HepG2 (cell line): ENCODE results near the gene PITPNM2. TPM values are rescaled to one million over a fixed set of nuclear protein-coding genes. Genes with fewer than 3 reads are reported as not detected.

ENCODE experiments used
- ATAC-seq: fragments of 200-7000 bp; cut with Tn5 transposase; 3 replicates; pipeline ENCODE4 v1.9.1; 2020; ENCODE audit warnings: mild to moderate bottlenecking, moderate library complexity
- BruUV-seq: library from RNA; stranded (reverse); fragments of 400-500 nt; replicated peaks from 2 replicates; lab custom pipeline; 2021; lab: Mats Ljungman, UMichigan
- CTCF ChIA-PET: fragments of 300-600 bp; formaldehyde crosslinking; extraction: SDS; loops from one replicate; lab custom pipeline; 2021; ENCODE audit warnings: low total read pairs, inconsistent platforms, low intra/inter-chr PET ratio; lab: Yijun Ruan, JAX
- POLR2A ChIA-PET: fragments of 350-600 bp; sonication (Branson Sonifier 250); formaldehyde crosslinking; loops from one replicate; lab custom pipeline; 2020; ENCODE audit warnings: antibody characterized with exemption, inconsistent platforms; lab: Yijun Ruan, JAX
- DNase-seq: peaks from one replicate; pipeline ENCODE4 v3.0.0-alpha.2; 2015; ENCODE audit warnings: low spot score
- FAIRE-seq: peaks from 3 replicates; lab custom pipeline; 2011; peaks lifted over from hg19 to GRCh38; lab: Jason Lieb, UNC
- H2AFZ ChIP-seq: one replicate; pipeline ENCODE4 v1.6.1; 2011; ENCODE audit warnings: low read length, inconsistent platforms
- H3K27ac ChIP-seq: fragments of 300-600 bp; 3 replicates; pipeline ENCODE4 v1.8.0; 2011; ENCODE audit warnings: mixed run types, mild to moderate bottlenecking, mixed read lengths, low read length, inconsistent platforms; ENCODE audit not compliant: insufficient read depth; ENCODE audit errors: extremely low read length
- H3K27me3 ChIP-seq, 2 experiments: fragments of 200-600 bp in 1 of 2; 2 replicates in 1 of 2; 3 replicates in 1 of 2; pipeline versions ENCODE4 v1.6.0 to v1.8.0; 2011; ENCODE audit warnings: low read length in 2 of 2, mild to moderate bottlenecking in 2 of 2, moderate library complexity in 2 of 2, inconsistent platforms in 1 of 2; ENCODE audit not compliant: insufficient read depth in 2 of 2, control insufficient read depth in 1 of 2
- H3K36me3 ChIP-seq, 2 experiments: fragments of 200-600 bp in 1 of 2; replicated peaks in 1 of 2; 2 replicates in 1 of 2; 3 replicates in 1 of 2; pipeline versions ENCODE4 v1.5.1 to v1.8.0; 2011; ENCODE audit warnings: low read length in 2 of 2, inconsistent platforms in 1 of 2; ENCODE audit not compliant: insufficient read depth in 2 of 2, control insufficient read depth in 1 of 2
- H3K4me1 ChIP-seq: 2 replicates; pipeline ENCODE4 v1.5.1; 2012; ENCODE audit warnings: low read length, inconsistent platforms; ENCODE audit not compliant: insufficient read depth
- H3K4me2 ChIP-seq: 2 replicates; pipeline ENCODE4 v1.6.0; 2011; ENCODE audit warnings: low read depth, low read length, inconsistent platforms
- H3K4me3 ChIP-seq, 3 experiments: fragments of 200-600 bp in 1 of 3; sonication (generic), shearing (Covaris generic) in 1 of 3; replicated peaks in 1 of 3; 2 replicates each; pipeline ENCODE4 v1.5.1; 2011 to 2016; ENCODE audit warnings: low read length in 3 of 3, inconsistent platforms in 2 of 3, low read depth in 2 of 3, mild to moderate bottlenecking in 2 of 3, control low read depth in 1 of 3, mixed read lengths in 1 of 3; ENCODE audit not compliant: insufficient read depth in 1 of 3
- H3K79me2 ChIP-seq: one replicate; pipeline ENCODE4 v1.6.1; 2011; ENCODE audit warnings: low read length, inconsistent platforms; ENCODE audit not compliant: insufficient read depth
- H3K9ac ChIP-seq: 2 replicates; pipeline ENCODE4 v1.6.0; 2011; ENCODE audit warnings: mild to moderate bottlenecking, low read depth, low read length, inconsistent platforms; ENCODE audit not compliant: insufficient read depth
- H3K9me3 ChIP-seq: 2 replicates; pipeline ENCODE4 v1.5.1; 2012; ENCODE audit warnings: mild to moderate bottlenecking, low read length
- H4K20me1 ChIP-seq: 2 replicates; pipeline ENCODE4 v1.6.0; 2011; ENCODE audit warnings: inconsistent platforms, mild to moderate bottlenecking, low read length, moderate library complexity; ENCODE audit not compliant: insufficient read depth
- ATF1 ChIP-seq: IDR thresholded peaks from 2 replicates; pipeline ENCODE4 v1.6.1; 2016; ENCODE audit warnings: mild to moderate bottlenecking, control low read depth
- CEBPB ChIP-seq: IDR thresholded peaks from 2 replicates; pipeline ENCODE4 v1.6.1; 2011; ENCODE audit warnings: low read depth, low read length, improper control_type of control experiment, borderline replicate concordance
- CREB3 ChIP-seq: sonication (generic); formaldehyde crosslinking; IDR thresholded peaks from 2 replicates; pipeline ENCODE4 v1.5.0; 2020; ENCODE audit warnings: missing genetic modification reagents
- DBP ChIP-seq: sonication (generic); formaldehyde crosslinking; IDR thresholded peaks from 2 replicates; pipeline ENCODE4 v1.4.0; 2020; ENCODE audit warnings: missing genetic modification reagents; ENCODE audit errors: not compliant biosample characterization
- EHMT2 ChIP-seq: fragments of 200-600 bp; sonication (generic); IDR thresholded peaks from 2 replicates; pipeline ENCODE4 v1.7.0; 2017; ENCODE audit warnings: antibody characterized with exemption, low read depth, low read length, borderline replicate concordance
- GRHL1 ChIP-seq: sonication (generic); formaldehyde crosslinking; conservative IDR thresholded peaks from 2 replicates; pipeline ENCODE4 v1.8.0; 2022; ENCODE audit warnings: missing genetic modification reagents
- HDAC2 ChIP-seq: sonication (generic); formaldehyde crosslinking; IDR thresholded peaks from 2 replicates; pipeline ENCODE4 v1.4.0; 2020; ENCODE audit warnings: missing genetic modification reagents
- HNRNPLL ChIP-seq: fragments of 200-400 bp; formaldehyde crosslinking; IDR thresholded peaks from 2 replicates; pipeline ENCODE4 v1.6.1; 2017; ENCODE audit warnings: mild to moderate bottlenecking, low read depth, low read length; ENCODE audit not compliant: poor library complexity, severe bottlenecking
- KLF11 ChIP-seq: IDR thresholded peaks from 2 replicates; pipeline ENCODE4 v1.6.1; 2016; ENCODE audit warnings: missing compliant biosample characterization
- MAF1 ChIP-seq: sonication (generic); formaldehyde crosslinking; IDR thresholded peaks from 2 replicates; pipeline ENCODE4 v1.5.0; 2020; ENCODE audit warnings: missing genetic modification reagents, borderline replicate concordance
- NFKBIZ ChIP-seq: IDR thresholded peaks from 2 replicates; pipeline ENCODE4 v1.6.1; 2018; ENCODE audit warnings: missing genetic modification reagents, missing compliant biosample characterization
- PAWR ChIP-seq: sonication (generic); formaldehyde crosslinking; IDR thresholded peaks from 2 replicates; pipeline ENCODE4 v1.4.0; 2020; ENCODE audit warnings: missing genetic modification reagents, mild to moderate bottlenecking, borderline replicate concordance
- PRDM4 ChIP-seq: sonication (generic); formaldehyde crosslinking; IDR thresholded peaks from 2 replicates; pipeline ENCODE4 v1.9.0; 2021; ENCODE audit warnings: missing genetic modification reagents, borderline replicate concordance
- SKI ChIP-seq: fragments of 450-650 bp; IDR thresholded peaks from one replicate; pipeline ENCODE4 v1.6.1; 2018; ENCODE audit warnings: mild to moderate bottlenecking; ENCODE audit not compliant: partially characterized antibody
- ZNF136 ChIP-seq: sonication (generic); formaldehyde crosslinking; IDR thresholded peaks from 2 replicates; pipeline ENCODE4 v1.8.1; 2022; ENCODE audit warnings: low read depth, mild to moderate bottlenecking, moderate library complexity, missing genetic modification reagents
- ZNF335 ChIP-seq: sonication (generic); formaldehyde crosslinking; IDR thresholded peaks from 2 replicates; pipeline ENCODE4 v1.4.0; 2020; ENCODE audit warnings: missing genetic modification reagents
- ZNF883 ChIP-seq: sonication (generic); formaldehyde crosslinking; IDR thresholded peaks from 2 replicates; pipeline ENCODE4 v1.5.1; 2020; ENCODE audit warnings: mild to moderate bottlenecking, missing genetic modification reagents; ENCODE audit errors: not compliant biosample characterization
- ZSCAN21 ChIP-seq: sonication (generic); formaldehyde crosslinking; IDR thresholded peaks from 2 replicates; pipeline ENCODE4 v1.8.0; 2022; ENCODE audit warnings: mild to moderate bottlenecking, missing genetic modification reagents, moderate library complexity, borderline replicate concordance
- WGBS: methylation state at CpG from one replicate; pipeline ENCODE4 v1.1.6; 2017; ENCODE audit warnings: low lambda C conversion rate; 5-methylcytosine and 5-hydroxymethylcytosine counted together
- in situ Hi-C: cut with HindIII; loops from 2 replicates; pipeline ENCODE4 v1.10.0; 2017; ENCODE audit warnings: low pct_unique_long_range_greater_than_20kb; ENCODE audit not compliant: extremely low pct_ligation_motif_present
- intact Hi-C: fragments of 100-400 bp; cut with micrococcal nuclease; formaldehyde crosslinking; loops from one replicate; pipeline ENCODE4 v1.10.0; 2022; ENCODE audit not compliant: unreplicated experiment
- polyA plus RNA-seq, 8 experiments: library from polyadenylated mRNA; depleted of rRNA in 3 of 8; stranded (reverse) in 7 of 8; unstranded in 1 of 8; fragments of >200 nt; fragmentation: Illumina TruSeq in 4 of 8; extraction: Trizol in 4 of 8; gene quantifications; 2 replicates each; pipeline versions ENCODE4 v1.2.1 to v1.2.3, GENCODE V29; 2011 to 2016; ENCODE audit warnings: low read depth in 4 of 8, missing spikeins in 1 of 8, mixed read lengths in 1 of 8; ENCODE audit not compliant: insufficient read depth in 1 of 8
- total RNA-seq, 5 experiments: library from RNA; depleted of rRNA; stranded (reverse); fragments of >200 nt; fragmentation: Illumina TruSeq; extraction: Trizol; gene quantifications; 2 replicates each; pipeline ENCODE4 v1.2.3, GENCODE V29; 2016; ENCODE audit warnings: low read depth in 1 of 5

The PITPNM2 gene
- total and polyA plus RNA-seq, 2 of the 13 experiments (the other 11 are each of a cell fraction or from before 2014, with no cell fraction given): 4.2 to 5.3 TPM

- no peak for TF ChIP-seq NFKBIZ
- no peak for TF ChIP-seq CEBPB
- TF ChIP-seq MAF1 (CRISPR knock-in tag): no peak
- TF ChIP-seq CREB3: no peak
- no peak for TF ChIP-seq GRHL1 (CRISPR knock-in tag)
- no peak for TF ChIP-seq SKI
- TF ChIP-seq KLF11 (CRISPR knock-in tag): no peak
- TF ChIP-seq, all 625 proteins: peak for 0
Measured at GRCh38 chr12:123113026-123113425, 37.9 kb downstream of the PITPNM2 start (continued).

- peaks cover 30% of the 10 kb centered on the region for H3K4me1 ChIP-seq
- intact Hi-C loops: no loop called here
- no TSS peak for BruUV-seq
- TF ChIP-seq ATF1 (CRISPR knock-in tag) (no peak), ZNF136 (no peak), EHMT2 (no peak), PRDM4 (CRISPR knock-in tag) (no peak), PAWR (CRISPR knock-in tag) (no peak), ZNF883 (CRISPR knock-in tag) (no peak), ZNF335 (no peak), HNRNPLL (no peak), HDAC2 (CRISPR knock-in tag) (no peak), DBP (CRISPR knock-in tag) (no peak), ZSCAN21 (no peak)
Measured at GRCh38 chr12:123111498-123112165, 39.3 kb downstream of the PITPNM2 start.

More at GRCh38 chr12:123111498-123112165, 39.3 kb downstream of the PITPNM2 start:
- no peak overlapping the region for H3K4me3 ChIP-seq
- H3K27me3 ChIP-seq: no peaks in the 10 kb centered on the region
- FAIRE-seq (no peak), DNase-seq (no peak), ATAC-seq (no peak)
- no peak overlapping the region for H3K9ac ChIP-seq
- ChIA-PET CTCF (no interaction called here), POLR2A (no interaction called here)
- no peaks in the 10 kb centered on the region for H4K20me1 ChIP-seq
- in situ Hi-C loops: no loop called here
- peaks cover 6 to 22% of the 10 kb centered on the region in 2 experiments for H3K36me3 ChIP-seq
- H3K4me2 ChIP-seq: no peak overlapping the region
- H3K9me3 ChIP-seq: no peaks in the 10 kb centered on the region
- H3K27ac ChIP-seq: no peak overlapping the region
- H2AFZ ChIP-seq: no peak overlapping the region
- peaks cover 5% of the 10 kb centered on the region for H3K79me2 ChIP-seq
- 93% methylated on average over 13 of the region's 19 CpGs for WGBS
